HepG2 (cell line): Measurements from ENCODE around the gene TBC1D1. TPM values are rescaled to one million over a fixed set of nuclear protein-coding genes. Genes with fewer than 3 reads are reported as not detected.
A peak's percentile ranks its signal among the peaks of the same experiment; 100 is the strongest.

Experiments used
- FOXA3 ChIP-seq: IDR thresholded peaks from 2 replicates; pipeline ENCODE4 v1.6.1; 2016; ENCODE audit warnings: missing genetic modification reagents, missing compliant biosample characterization
- HNRNPUL1 ChIP-seq: fragments of 200-400 bp; formaldehyde crosslinking; IDR thresholded peaks from 2 replicates; pipeline ENCODE4 v1.6.1; 2017; ENCODE audit warnings: low read depth, mild to moderate bottlenecking, low read length, moderate library complexity
- ISL2 ChIP-seq: sonication (generic); formaldehyde crosslinking; IDR thresholded peaks from 2 replicates; pipeline ENCODE4 v1.5.0; 2020; ENCODE audit warnings: missing genetic modification reagents
- MEIS1 ChIP-seq: sonication (generic); formaldehyde crosslinking; IDR thresholded peaks from 2 replicates; pipeline ENCODE4 v1.9.0; 2021; ENCODE audit warnings: mild to moderate bottlenecking, missing genetic modification reagents, moderate library complexity, borderline replicate concordance
- NRL ChIP-seq: sonication (generic); formaldehyde crosslinking; IDR thresholded peaks from 2 replicates; pipeline ENCODE4 v1.5.0; 2020; ENCODE audit warnings: missing genetic modification reagents, mild to moderate bottlenecking, moderate library complexity, borderline replicate concordance
- SIX1 ChIP-seq: sonication (generic); formaldehyde crosslinking; IDR thresholded peaks from 2 replicates; pipeline ENCODE4 v1.4.0; 2020; ENCODE audit warnings: missing genetic modification reagents, borderline replicate concordance
- TOPORS ChIP-seq: sonication (generic); formaldehyde crosslinking; IDR thresholded peaks from 2 replicates; pipeline ENCODE4 v1.8.0; 2023; ENCODE audit warnings: mild to moderate bottlenecking, missing genetic modification reagents
- ZBTB7A ChIP-seq: sonication (generic); formaldehyde crosslinking; IDR thresholded peaks from 2 replicates; pipeline ENCODE4 v1.8.0; 2022; ENCODE audit warnings: mild to moderate bottlenecking, missing genetic modification reagents
- ZEB1 ChIP-seq: IDR thresholded peaks from 2 replicates; pipeline ENCODE4 v1.6.1; 2012; ENCODE audit warnings: mild to moderate bottlenecking, low read depth, inconsistent platforms; ENCODE audit not compliant: insufficient replicate concordance
- ZFP41 ChIP-seq: sonication (generic); formaldehyde crosslinking; IDR thresholded peaks from 2 replicates; pipeline ENCODE4 v1.4.0; 2020; ENCODE audit warnings: mild to moderate bottlenecking, missing genetic modification reagents, borderline replicate concordance
- ZNF563 ChIP-seq: sonication (generic); formaldehyde crosslinking; IDR thresholded peaks from 2 replicates; pipeline ENCODE4 v1.8.0; 2022; ENCODE audit warnings: mild to moderate bottlenecking, moderate library complexity, missing genetic modification reagents
- ZNF614 ChIP-seq: IDR thresholded peaks from 2 replicates; pipeline ENCODE4 v1.6.1; 2018; ENCODE audit warnings: missing biosample characterization, missing genetic modification reagents, inconsistent platforms, borderline replicate concordance
- ZSCAN31 ChIP-seq: sonication (generic); formaldehyde crosslinking; IDR thresholded peaks from 2 replicates; pipeline ENCODE4 v1.5.0; 2020; ENCODE audit warnings: low read depth, mild to moderate bottlenecking, missing genetic modification reagents
- polyA plus RNA-seq, 8 experiments: library from polyadenylated mRNA; depleted of rRNA in 3 of 8; stranded (reverse) in 7 of 8; unstranded in 1 of 8; fragments of >200 nt; fragmentation: Illumina TruSeq in 4 of 8; extraction: Trizol in 4 of 8; gene quantifications; 2 replicates each; pipeline versions ENCODE4 v1.2.1 to v1.2.3, GENCODE V29; 2011 to 2016; ENCODE audit warnings: low read depth in 4 of 8, missing spikeins in 1 of 8, mixed read lengths in 1 of 8; ENCODE audit not compliant: insufficient read depth in 1 of 8
- total RNA-seq, 5 experiments: library from RNA; depleted of rRNA; stranded (reverse); fragments of >200 nt; fragmentation: Illumina TruSeq; extraction: Trizol; gene quantifications; 2 replicates each; pipeline ENCODE4 v1.2.3, GENCODE V29; 2016; ENCODE audit warnings: low read depth in 1 of 5
- TF ChIP-seq, protein P1 (sequence below): sonication (generic); formaldehyde crosslinking; IDR thresholded peaks from 2 replicates; pipeline ENCODE4 v1.4.0; 2020; ENCODE audit warnings: missing genetic modification reagents
- TF ChIP-seq, protein P2 (sequence below): sonication (generic); formaldehyde crosslinking; IDR thresholded peaks from 2 replicates; pipeline ENCODE4 v1.5.0; 2020; ENCODE audit warnings: missing genetic modification reagents, mild to moderate bottlenecking, borderline replicate concordance

Gene TBC1D1
- total and polyA plus RNA-seq, 2 of the 13 experiments (the other 11 are each of a cell fraction or from before 2014, with no cell fraction given): 37.3 to 62.8 TPM

DNA sequence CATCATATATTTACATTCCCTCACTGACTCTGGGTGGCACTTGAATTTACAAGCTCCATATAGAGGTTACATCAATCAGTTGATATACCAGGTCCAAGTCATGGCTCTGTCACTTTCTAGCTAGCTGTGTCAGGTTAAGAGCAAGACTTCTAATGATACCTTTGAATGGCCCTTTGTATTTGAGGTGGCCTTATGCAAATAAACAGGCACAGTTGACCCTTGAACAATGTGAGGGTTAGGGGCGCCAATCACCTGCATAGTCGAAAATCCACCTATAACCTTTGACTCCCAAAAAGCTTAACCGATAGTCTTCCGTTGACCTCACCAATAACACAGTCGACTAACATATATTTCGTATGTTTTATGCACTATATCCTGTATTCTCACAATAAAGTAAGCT, 68.0 kb downstream of the TBC1D1 start (continued):
- TF ChIP-seq ZSCAN31 (CRISPR knock-in tag) (no peak), MEIS1 (no peak), SIX1 (CRISPR knock-in tag) (no peak), HNRNPUL1 (no peak), NRL (CRISPR knock-in tag) (no peak), ZBTB7A (peak; percentile 46; the same call in 1 of the 2 replicates), TOPORS (CRISPR knock-in tag) (no peak), ZNF563 (CRISPR knock-in tag) (no peak), ZFP41 (CRISPR knock-in tag) (no peak), ZNF614 (CRISPR knock-in tag) (no peak), ZEB1 (peak; percentile 60), ISL2 (CRISPR knock-in tag) (peak; percentile 62; the same call in 1 of the 2 replicates), FOXA3 (CRISPR knock-in tag) (peak; percentile 63; the same call in 1 of the 2 replicates)
- TF ChIP-seq, protein P1, sequence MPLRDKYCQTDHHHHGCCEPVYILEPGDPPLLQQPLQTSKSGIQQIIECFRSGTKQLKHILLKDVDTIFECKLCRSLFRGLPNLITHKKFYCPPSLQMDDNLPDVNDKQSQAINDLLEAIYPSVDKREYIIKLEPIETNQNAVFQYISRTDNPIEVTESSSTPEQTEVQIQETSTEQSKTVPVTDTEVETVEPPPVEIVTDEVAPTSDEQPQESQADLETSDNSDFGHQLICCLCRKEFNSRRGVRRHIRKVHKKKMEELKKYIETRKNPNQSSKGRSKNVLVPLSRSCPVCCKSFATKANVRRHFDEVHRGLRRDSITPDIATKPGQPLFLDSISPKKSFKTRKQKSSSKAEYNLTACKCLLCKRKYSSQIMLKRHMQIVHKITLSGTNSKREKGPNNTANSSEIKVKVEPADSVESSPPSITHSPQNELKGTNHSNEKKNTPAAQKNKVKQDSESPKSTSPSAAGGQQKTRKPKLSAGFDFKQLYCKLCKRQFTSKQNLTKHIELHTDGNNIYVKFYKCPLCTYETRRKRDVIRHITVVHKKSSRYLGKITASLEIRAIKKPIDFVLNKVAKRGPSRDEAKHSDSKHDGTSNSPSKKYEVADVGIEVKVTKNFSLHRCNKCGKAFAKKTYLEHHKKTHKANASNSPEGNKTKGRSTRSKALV (CRISPR knock-in tag): no peak
- TF ChIP-seq, protein P2, sequence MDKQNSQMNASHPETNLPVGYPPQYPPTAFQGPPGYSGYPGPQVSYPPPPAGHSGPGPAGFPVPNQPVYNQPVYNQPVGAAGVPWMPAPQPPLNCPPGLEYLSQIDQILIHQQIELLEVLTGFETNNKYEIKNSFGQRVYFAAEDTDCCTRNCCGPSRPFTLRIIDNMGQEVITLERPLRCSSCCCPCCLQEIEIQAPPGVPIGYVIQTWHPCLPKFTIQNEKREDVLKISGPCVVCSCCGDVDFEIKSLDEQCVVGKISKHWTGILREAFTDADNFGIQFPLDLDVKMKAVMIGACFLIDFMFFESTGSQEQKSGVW (CRISPR knock-in tag): no peak
